Measurements from ENCODE around the gene CD33.
"Not testable (repeated sequence)": the region's sequence is repeated elsewhere in the genome, so short reads cannot be mapped to it uniquely, and the experiment has no call there.

CD33 gene

GRCh38 chr19:51224898-51225393, at the start of gene CD33:
TSS of gene CD33 (plus strand) at chr19:51225080. CDS start at chr19:51225119, 39 bp downstream.
- not testable (repeated sequence) for DNase-seq

GRCh38 chr19:51179256-51179655, 45.6 kb upstream of the CD33 start:
- DNase-seq: no peak

- DNase-seq: no peak
Measured at GRCh38 chr19:51181377-51181912, 43.4 kb upstream of the CD33 start.

- DNase-seq: no peak
Measured at GRCh38 chr19:51181913-51182419, 42.9 kb upstream of the CD33 start.

GRCh38 chr19:51183629-51184028, 41.3 kb upstream of the CD33 start:
- no peak for DNase-seq

- no peak for DNase-seq
Measured at GRCh38 chr19:51185069-51185867, 39.6 kb upstream of the CD33 start.

GRCh38 chr19:51185868-51186215, 39.0 kb upstream of the CD33 start:
- no peak for DNase-seq

DNA sequence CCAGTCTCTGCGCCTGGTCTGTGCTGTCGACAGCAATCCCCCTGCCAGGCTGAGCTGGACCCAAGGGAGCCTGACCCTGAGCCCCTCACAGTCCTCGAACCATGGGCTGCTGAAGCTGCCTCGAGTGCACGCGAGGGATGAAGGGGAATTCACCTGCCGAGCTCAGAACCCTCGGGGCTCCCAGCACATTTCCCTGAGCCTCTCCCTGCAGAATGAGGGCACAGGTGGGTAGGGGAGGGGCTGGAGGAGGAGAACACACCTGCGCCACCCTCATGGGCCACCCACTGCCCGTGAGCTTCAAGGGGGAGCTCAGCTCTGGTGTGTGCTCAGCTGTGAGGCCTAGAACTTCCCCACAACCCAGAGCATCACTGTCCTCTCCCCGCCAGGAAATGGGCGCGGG, 38.6 kb upstream of the CD33 start:
- DNase-seq: no peak

DNA sequence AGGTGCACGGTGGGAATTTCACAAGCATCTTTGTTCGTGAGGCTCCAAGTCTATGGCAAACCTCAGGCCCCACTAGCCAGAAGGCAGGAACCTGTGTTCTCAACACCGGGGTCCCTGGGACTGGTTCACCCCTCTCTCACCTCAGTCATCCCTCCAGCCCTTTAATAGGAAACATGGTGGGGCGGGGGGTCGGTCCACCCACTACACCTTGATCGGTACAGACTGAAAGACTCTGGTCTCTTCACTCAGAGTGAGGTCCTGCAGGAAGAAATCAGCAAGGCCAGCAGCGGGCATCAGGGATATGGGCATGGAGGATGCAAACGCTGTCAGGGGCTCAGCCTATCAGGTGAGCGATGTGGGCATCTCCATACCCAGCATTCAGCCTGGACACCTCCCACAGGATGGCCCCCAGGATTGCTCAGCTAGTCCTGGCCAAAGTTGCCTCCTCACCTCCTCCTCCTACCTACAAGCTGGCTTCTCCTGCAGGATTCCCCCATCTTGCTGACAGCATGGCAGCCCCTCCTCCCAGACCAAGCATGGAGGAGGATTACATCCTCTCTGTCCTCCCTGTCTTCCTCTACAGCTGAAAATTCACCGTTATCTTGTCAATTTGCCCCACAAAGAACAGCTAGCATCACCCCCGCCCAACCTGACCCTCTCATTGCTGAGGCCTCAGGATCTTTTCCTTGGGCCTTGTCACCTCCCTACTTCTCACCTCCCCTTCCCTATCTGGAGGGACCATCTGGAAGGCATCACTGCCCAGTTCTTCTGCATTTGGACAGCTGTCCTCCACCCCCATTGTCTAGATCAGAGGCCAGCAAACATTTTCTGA, 37.3 kb upstream of the CD33 start:
- no peak for DNase-seq

GRCh38 chr19:51188227-51188559, 36.7 kb upstream of the CD33 start:
- no peak for DNase-seq

DNA sequence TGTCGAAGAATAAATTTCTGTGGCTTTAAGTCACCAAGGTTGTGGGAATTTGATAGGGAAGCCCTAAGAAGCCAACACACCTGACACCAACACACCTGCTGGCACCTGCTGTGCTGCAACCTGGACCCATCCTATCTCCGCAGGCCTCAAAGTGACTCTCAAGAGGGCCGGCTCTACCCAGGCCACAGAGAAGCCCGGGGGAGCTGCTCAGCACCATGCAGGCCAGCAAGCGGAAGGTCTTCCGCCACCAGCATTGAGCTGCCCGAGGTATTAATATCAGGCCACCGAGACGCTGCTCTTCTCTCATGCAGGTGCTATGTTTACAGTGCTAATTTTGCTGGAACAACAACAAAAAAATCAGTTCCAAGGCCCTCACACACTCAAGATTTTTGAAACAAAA, 32.2 kb upstream of the CD33 start:
- DNase-seq: no peak

DNA sequence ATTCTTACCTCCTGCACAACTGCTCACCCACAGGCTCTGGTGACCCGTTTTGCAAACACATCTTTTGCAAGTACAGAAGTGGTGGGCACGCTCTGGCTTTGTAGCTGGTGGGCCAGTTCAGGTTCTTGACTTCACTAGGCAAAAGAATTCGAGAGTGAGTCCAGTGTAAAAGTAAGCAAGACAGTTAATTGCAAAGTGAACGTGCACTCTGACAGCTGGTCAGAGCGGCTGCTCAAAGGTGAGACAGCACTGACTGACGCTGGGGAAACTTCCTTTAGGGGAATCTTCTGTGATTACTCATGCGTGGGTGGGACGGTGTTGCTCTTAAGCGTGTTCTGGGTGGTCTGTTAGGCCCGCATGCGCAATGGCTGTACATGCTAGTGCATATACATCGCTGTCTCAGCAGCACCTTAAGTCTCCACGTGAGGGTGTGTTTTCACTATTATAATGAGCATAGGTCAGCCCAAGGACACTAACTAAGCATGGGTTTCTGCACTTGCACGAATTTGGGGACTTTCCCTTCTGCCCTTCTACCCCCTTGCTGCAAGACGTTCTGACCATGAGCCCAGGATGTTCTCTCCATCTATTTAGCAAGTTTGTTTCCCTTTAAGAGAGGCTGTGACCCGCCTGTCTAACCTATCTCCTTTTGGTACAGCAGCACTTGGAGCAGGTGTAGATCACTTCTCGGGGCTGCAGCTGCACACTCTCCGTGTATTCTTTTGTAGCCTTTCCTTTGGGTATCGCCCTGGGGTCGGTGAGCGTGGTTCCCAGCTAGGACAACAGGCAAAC, 30.2 kb upstream of the CD33 start:
- DNase-seq: no peak

DNA sequence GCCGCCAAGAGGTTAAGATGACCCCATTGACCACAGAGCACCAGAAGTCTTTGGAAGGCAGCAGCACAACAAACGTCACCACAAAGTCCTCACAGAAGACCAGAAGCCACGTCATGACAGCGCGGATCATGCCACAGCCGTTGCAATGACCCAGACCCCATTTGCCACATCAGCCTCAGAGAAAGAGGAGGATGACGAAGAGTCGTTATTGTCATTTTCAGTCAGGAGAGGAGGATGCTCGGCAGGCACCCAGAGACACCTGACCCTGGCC, 29.6 kb upstream of the CD33 start:
- DNase-seq: no peak

DNA sequence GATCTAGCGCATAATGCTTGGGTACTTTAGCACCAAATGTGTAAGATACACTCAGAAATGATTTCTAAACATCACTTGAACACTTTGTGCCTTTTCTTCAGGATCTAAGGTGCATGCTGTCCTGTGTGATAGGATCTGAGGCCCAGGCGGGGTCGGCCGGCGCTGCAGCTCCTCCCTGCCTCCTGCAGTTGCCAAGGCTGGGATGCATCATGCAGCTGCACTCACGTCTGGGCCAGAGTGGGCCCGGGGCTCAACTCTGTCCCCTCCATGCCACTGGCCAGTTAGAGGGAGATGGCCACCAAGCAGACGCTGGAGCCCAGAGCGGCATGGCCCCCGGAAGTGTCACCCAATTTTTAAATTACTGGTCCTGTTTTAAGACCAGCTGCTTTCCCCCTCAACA, 29.3 kb upstream of the CD33 start:
- no peak for DNase-seq

GRCh38 chr19:51196181-51196580, 28.7 kb upstream of the CD33 start:
- DNase-seq: no peak

DNA sequence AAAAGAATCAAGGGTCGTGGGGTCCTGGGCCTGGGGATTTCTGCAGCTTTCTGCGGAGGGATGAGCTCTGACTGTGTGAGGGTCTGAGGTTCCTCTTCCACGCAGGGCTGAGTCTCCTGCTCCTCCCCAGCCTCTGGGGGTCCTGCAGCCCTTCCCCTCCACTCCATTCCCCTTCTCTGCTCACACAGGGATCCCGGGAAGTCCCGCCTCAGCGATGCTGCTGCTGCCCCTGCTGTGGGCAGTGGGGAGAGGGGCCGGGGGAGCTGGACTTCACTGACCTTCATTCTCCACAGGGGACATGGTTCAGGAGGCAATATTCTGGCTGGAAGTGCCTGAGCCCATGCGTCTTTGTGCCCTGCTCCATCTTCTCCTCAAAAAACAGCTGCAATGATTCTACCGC, 26.2 kb upstream of the CD33 start:
- DNase-seq: no peak

DNA sequence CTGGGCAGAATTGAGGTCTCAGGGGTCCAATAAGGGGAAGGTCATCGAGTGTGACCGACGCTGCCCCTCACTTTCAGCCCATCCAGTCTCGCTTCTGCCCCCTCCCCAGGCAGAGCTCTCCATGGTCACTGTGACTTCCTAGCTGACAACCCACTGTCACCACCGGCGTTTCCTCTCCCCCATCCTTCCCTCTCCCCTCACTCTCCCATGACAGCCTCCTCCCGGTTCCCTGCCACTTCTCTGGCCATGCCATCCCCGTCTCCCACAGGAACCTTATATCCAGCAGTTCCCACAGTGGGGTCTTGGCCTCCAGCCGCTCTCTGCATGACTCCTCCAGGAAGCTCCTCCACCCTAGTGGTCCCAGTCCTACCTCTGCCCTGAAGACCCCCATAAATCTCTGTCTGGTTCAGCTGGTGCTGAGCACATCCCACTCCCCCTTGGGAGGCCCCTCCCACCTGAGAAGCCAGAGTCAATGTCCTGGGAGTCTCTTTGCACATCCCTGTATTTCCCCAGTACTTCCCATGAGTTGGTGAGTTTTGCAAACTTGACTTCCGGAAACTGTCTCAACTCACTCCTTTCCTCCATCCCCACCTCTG, 24.7 kb upstream of the CD33 start:
- DNase-seq: no peak

DNA sequence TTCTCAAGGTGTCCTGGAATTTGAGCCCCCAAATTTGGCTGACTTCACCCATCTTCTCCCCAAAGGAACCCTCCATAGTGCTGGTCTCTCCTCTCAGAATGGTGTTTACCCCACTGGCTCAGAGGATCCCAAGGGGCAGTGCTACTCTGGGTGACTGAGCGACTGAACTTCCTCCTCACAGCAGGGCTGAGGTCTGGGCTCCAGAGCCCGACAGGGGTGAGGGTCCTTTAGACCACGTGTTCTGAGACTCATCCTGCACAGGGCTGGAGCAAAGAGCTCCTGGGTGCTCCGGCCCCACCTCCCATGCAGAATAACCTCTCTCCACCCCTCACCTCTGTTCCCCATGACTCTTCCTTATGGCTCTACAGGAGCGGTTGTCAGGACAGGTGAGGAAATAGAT, 23.2 kb upstream of the CD33 start:
- DNase-seq: no peak

DNA sequence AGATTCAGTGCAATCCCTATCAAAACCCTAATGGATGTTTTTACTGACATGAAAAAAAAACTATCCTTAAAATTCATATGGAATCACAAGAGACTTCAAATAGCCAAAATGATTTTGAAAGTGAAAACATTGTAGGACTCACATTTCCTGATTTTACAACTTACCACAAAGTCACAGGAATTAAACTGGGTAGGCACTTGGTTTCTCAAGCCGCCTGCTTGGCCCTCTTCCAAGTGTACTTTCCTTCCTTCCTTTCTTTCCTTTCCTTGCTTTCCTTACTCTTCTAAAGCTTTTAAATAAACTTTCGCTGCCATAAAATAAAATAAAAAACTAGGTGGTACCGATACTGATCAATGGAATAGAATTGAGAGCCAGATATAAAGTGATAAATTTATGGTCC, 21.0 kb upstream of the CD33 start:
- DNase-seq: no peak

- no peak for DNase-seq
Measured at GRCh38 chr19:51204321-51204720, 20.6 kb upstream of the CD33 start.

GRCh38 chr19:51207747-51208146, 17.1 kb upstream of the CD33 start:
- no peak for DNase-seq

DNA sequence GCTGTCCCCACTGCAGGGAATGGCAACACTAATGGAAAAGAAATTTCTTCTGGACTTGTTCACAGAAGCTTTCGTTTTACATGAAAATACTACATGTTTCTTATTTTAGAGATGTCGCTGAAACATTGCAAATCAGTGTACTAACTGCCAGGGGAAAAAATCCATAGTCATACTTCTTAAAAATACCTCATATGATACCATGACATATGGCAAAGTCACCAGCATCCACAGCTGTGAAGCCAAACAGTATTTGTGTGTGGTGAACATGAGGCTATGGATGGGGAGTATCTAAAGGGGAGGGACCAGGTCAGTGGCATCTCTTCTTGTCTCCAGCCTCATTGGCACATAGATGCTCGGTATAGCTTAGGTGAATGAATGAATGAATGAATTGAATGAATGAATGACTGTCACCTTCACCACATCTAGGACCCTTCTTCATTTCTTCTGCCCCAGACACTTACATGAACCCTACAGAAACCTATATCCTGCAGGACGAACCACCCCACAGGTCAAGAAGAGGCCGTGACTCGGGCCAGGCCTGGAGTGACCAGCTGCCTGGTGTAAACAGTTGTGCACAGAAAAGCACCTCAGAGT, 14.6 kb upstream of the CD33 start:
- DNase-seq: no peak
